H9 (cell line): Measurements from ENCODE around the gene ATF6. TPM values are rescaled to one million over a fixed set of nuclear protein-coding genes. Genes with fewer than 3 reads are reported as not detected.

ENCODE experiments used
- DNase-seq: peaks from one replicate; pipeline ENCODE4 v3.0.0-alpha.2; 2017
- H2AFZ ChIP-seq: one replicate; pipeline ENCODE4 v1.6.1; 2013; ENCODE audit warnings: mild to moderate bottlenecking, low read length, control low read depth, moderate library complexity
- H2AK5ac ChIP-seq: 2 replicates; pipeline ENCODE4 v1.6.1; 2013; ENCODE audit warnings: low read length, control low read depth, mixed read lengths; ENCODE audit not compliant: insufficient read length
- H2BK120ac ChIP-seq: one replicate; pipeline ENCODE4 v1.6.1; 2013; ENCODE audit warnings: low read depth, mild to moderate bottlenecking, low read length, control low read depth, inconsistent platforms; ENCODE audit not compliant: poor library complexity, severe bottlenecking
- H2BK12ac ChIP-seq: 2 replicates; pipeline ENCODE4 v1.6.1; 2013; ENCODE audit warnings: low read length, control low read depth, mixed read lengths, low read depth; ENCODE audit not compliant: insufficient read length
- H2BK15ac ChIP-seq: 2 replicates; pipeline ENCODE4 v1.6.1; 2013; ENCODE audit warnings: low read depth, low read length, control low read depth
- H2BK20ac ChIP-seq: one replicate; pipeline ENCODE4 v1.6.1; 2013; ENCODE audit warnings: low read depth, mild to moderate bottlenecking, low read length, control low read depth, inconsistent platforms; ENCODE audit not compliant: poor library complexity, severe bottlenecking
- H2BK5ac ChIP-seq: 2 replicates; pipeline ENCODE4 v1.6.1; 2013; ENCODE audit warnings: low read length, control low read depth, mixed read lengths; ENCODE audit not compliant: insufficient read length
- H3K14ac ChIP-seq: 2 replicates; pipeline ENCODE4 v1.6.1; 2013; ENCODE audit warnings: low read length, control low read depth; ENCODE audit not compliant: insufficient read depth
- H3K18ac ChIP-seq: 2 replicates; pipeline ENCODE4 v1.6.1; 2013; ENCODE audit warnings: low read depth, mild to moderate bottlenecking, mixed read lengths, low read length, control low read depth; ENCODE audit not compliant: insufficient read length
- H3K23ac ChIP-seq: 2 replicates; pipeline ENCODE4 v1.6.1; 2013; ENCODE audit warnings: low read length, control low read depth, mixed read lengths, low read depth; ENCODE audit not compliant: insufficient read length
- H3K23me2 ChIP-seq: 2 replicates; pipeline ENCODE4 v1.6.1; 2013; ENCODE audit warnings: low read depth, mild to moderate bottlenecking, mixed read lengths, low read length, control low read depth; ENCODE audit not compliant: insufficient read length, poor library complexity, severe bottlenecking
- H3K27ac ChIP-seq: 2 replicates; pipeline ENCODE4 v1.5.1; 2013; ENCODE audit warnings: low read length, control low read depth, mixed read lengths, low read depth; ENCODE audit not compliant: insufficient read length
- H3K27me3 ChIP-seq: 2 replicates; pipeline ENCODE4 v1.6.1; 2013; ENCODE audit warnings: low read length, control low read depth, inconsistent platforms; ENCODE audit not compliant: insufficient read depth
- H3K4ac ChIP-seq: 2 replicates; pipeline ENCODE4 v1.6.1; 2013; ENCODE audit warnings: low read depth, mild to moderate bottlenecking, control low read depth, inconsistent platforms, low read length, moderate library complexity
- H3K4me1 ChIP-seq: 2 replicates; pipeline ENCODE4 v1.6.1; 2013; ENCODE audit warnings: low read length, control low read depth, inconsistent platforms; ENCODE audit not compliant: insufficient read depth
- H3K4me2 ChIP-seq: 2 replicates; pipeline ENCODE4 v1.6.1; 2013; ENCODE audit warnings: low read length, control low read depth, mixed read lengths; ENCODE audit not compliant: insufficient read length, insufficient read depth
- H3K56ac ChIP-seq: 2 replicates; pipeline ENCODE4 v1.6.1; 2013; ENCODE audit warnings: low read depth, mild to moderate bottlenecking, mixed read lengths, low read length, control low read depth; ENCODE audit not compliant: insufficient read length
- H3K79me1 ChIP-seq: 2 replicates; pipeline ENCODE4 v1.6.1; 2013; ENCODE audit warnings: low read depth, mild to moderate bottlenecking, moderate library complexity, low read length, control low read depth, inconsistent platforms; ENCODE audit not compliant: insufficient read depth, poor library complexity, severe bottlenecking
- H3K79me2 ChIP-seq: 2 replicates; pipeline ENCODE4 v1.6.1; 2013; ENCODE audit warnings: low read length, control low read depth, inconsistent platforms; ENCODE audit not compliant: insufficient read depth
- H3K9ac ChIP-seq: 2 replicates; pipeline ENCODE4 v1.6.1; 2013; ENCODE audit warnings: low read length, control low read depth, mixed read lengths; ENCODE audit not compliant: insufficient read length; ENCODE audit errors: extremely low read depth
- H3K9me3 ChIP-seq: one replicate; pipeline ENCODE4 v1.6.1; 2013; ENCODE audit warnings: low read depth, low read length, inconsistent platforms; ENCODE audit not compliant: control insufficient read depth
- H3T11ph ChIP-seq: one replicate; pipeline ENCODE4 v1.6.1; 2013; ENCODE audit warnings: mild to moderate bottlenecking, low read length, control low read depth, inconsistent platforms
- H4K20me1 ChIP-seq: one replicate; pipeline ENCODE4 v1.6.1; 2013; ENCODE audit not compliant: control insufficient read depth, insufficient read length, insufficient read depth
- H4K5ac ChIP-seq: 2 replicates; pipeline ENCODE4 v1.6.1; 2013; ENCODE audit warnings: low read depth, mild to moderate bottlenecking, mixed read lengths, low read length, control low read depth; ENCODE audit not compliant: insufficient read length
- H4K8ac ChIP-seq: replicated peaks from 2 replicates; pipeline ENCODE4 v1.6.1; 2013; ENCODE audit warnings: low read length, control low read depth, mixed read lengths, low read depth; ENCODE audit not compliant: insufficient read length
- H4K91ac ChIP-seq: 2 replicates; pipeline ENCODE4 v1.6.1; 2013; ENCODE audit warnings: low read depth, mild to moderate bottlenecking, moderate library complexity, mixed read lengths, low read length, control low read depth; ENCODE audit not compliant: insufficient read length
- H3K27ac Mint-ChIP-seq, 3 experiments: 2 replicates in 2 of 3; 3 replicates in 1 of 3; pipeline ENCODE4 v1.8.0; 2020 to 2021; ENCODE audit warnings: mixed read lengths in 3 of 3, mild to moderate bottlenecking in 1 of 3, moderate library complexity in 1 of 3
- H3K27me3 Mint-ChIP-seq: 2 replicates; pipeline ENCODE4 v1.8.0; 2021; ENCODE audit warnings: low read depth, mild to moderate bottlenecking, moderate library complexity, mixed read lengths
- H3K36me3 Mint-ChIP-seq, 3 experiments: 2 replicates in 2 of 3; 3 replicates in 1 of 3; pipeline ENCODE4 v1.8.0; 2020 to 2021; ENCODE audit warnings: low read depth in 3 of 3, mixed read lengths in 3 of 3; ENCODE audit not compliant: insufficient read depth in 1 of 3
- H3K4me1 Mint-ChIP-seq, 2 experiments: 2 replicates each; pipeline ENCODE4 v1.8.0; 2020; ENCODE audit warnings: mixed read lengths in 2 of 2
- H3K4me3 Mint-ChIP-seq, 2 experiments: 2 replicates in 1 of 2; 3 replicates in 1 of 2; pipeline ENCODE4 v1.8.0; 2020 to 2021; ENCODE audit warnings: mild to moderate bottlenecking in 2 of 2, mixed read lengths in 2 of 2, moderate library complexity in 1 of 2
- H3K9me3 Mint-ChIP-seq, 2 experiments: 2 replicates in 1 of 2; 3 replicates in 1 of 2; pipeline ENCODE4 v1.8.0; 2020; ENCODE audit warnings: mild to moderate bottlenecking in 2 of 2, mixed read lengths in 2 of 2, moderate library complexity in 1 of 2
- total RNA-seq: library from RNA; stranded (reverse); gene quantifications from 2 replicates; pipeline ENCODE4 v1.2.1, GENCODE V29; 2021
- TF ChIP-seq, protein P1 (sequence below): fragments of 200-600 bp; sonication (generic); conservative IDR thresholded peaks from 3 replicates; pipeline ENCODE4 v1.8.0; 2021; ENCODE audit warnings: antibody characterized with exemption, mild to moderate bottlenecking

The ATF6 gene
- total RNA-seq, 1 experiment from 2014 or later: 11.2 TPM

DNA sequence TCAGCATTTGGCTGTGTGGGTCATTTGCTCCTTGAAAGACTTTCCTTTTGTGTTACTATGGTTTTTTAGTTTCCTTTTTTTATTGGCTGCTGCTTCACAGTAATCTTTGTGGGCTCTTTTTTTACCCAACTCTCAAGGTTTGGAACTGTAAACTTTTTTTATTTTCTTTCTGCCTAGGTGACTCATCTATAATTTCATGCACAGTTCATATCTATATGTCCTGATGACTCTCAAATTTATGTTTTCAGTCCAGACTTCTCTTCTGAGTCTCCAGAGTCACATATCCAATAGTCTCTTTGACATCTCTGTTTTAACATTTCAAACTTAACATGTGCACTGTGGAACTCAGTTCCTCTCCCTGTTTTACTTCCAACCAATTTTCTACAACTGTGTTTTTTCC is 83.4 kb downstream of the ATF6 start:
- Histone ChIP-seq H3K23me2 (no peaks in the 10 kb centered on the region), H3K56ac (no peak overlapping the region), H2BK5ac (no peak overlapping the region), H3K79me2 (no peaks in the 10 kb centered on the region), H2AFZ (no peak overlapping the region), H4K8ac (no peak overlapping the region), H3K9me3 (no peaks in the 10 kb centered on the region), H2AK5ac (no peak overlapping the region), H3K18ac (no peak overlapping the region), H4K20me1 (no peaks in the 10 kb centered on the region), H3K27me3 (no peaks in the 10 kb centered on the region), H4K91ac (no peak overlapping the region), H3K4me1 (no peaks in the 10 kb centered on the region), H3K9ac (no peak overlapping the region), H3K4me2 (no peak overlapping the region), H3K4ac (no peak overlapping the region), H3K14ac (no peak overlapping the region), H4K5ac (no peak overlapping the region), H3K23ac (no peak overlapping the region), H3T11ph (no peak overlapping the region), H3K27ac (no peak overlapping the region), H3K79me1 (no peaks in the 10 kb centered on the region), H2BK120ac (no peak overlapping the region), H2BK20ac (no peak overlapping the region), H2BK15ac (no peak overlapping the region), H2BK12ac (no peak overlapping the region)
- no peak for DNase-seq
- no peak overlapping the region for H3K27ac Mint-ChIP-seq
- no peak overlapping the region for H3K4me3 Mint-ChIP-seq
- H3K4me1 Mint-ChIP-seq: no peaks in the 10 kb centered on the region
- TF ChIP-seq, protein P1, sequence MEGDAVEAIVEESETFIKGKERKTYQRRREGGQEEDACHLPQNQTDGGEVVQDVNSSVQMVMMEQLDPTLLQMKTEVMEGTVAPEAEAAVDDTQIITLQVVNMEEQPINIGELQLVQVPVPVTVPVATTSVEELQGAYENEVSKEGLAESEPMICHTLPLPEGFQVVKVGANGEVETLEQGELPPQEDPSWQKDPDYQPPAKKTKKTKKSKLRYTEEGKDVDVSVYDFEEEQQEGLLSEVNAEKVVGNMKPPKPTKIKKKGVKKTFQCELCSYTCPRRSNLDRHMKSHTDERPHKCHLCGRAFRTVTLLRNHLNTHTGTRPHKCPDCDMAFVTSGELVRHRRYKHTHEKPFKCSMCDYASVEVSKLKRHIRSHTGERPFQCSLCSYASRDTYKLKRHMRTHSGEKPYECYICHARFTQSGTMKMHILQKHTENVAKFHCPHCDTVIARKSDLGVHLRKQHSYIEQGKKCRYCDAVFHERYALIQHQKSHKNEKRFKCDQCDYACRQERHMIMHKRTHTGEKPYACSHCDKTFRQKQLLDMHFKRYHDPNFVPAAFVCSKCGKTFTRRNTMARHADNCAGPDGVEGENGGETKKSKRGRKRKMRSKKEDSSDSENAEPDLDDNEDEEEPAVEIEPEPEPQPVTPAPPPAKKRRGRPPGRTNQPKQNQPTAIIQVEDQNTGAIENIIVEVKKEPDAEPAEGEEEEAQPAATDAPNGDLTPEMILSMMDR: no peak
- H3K9me3 Mint-ChIP-seq: no peaks in the 10 kb centered on the region
- no peaks in the 10 kb centered on the region for H3K27me3 Mint-ChIP-seq
- peaks cover 0 to 6% (median 0%) of the 10 kb centered on the region in 3 experiments; a peak in 2 of 7 replicates for H3K36me3 Mint-ChIP-seq
